ENCODE results near the gene GALNT13.

DNA sequence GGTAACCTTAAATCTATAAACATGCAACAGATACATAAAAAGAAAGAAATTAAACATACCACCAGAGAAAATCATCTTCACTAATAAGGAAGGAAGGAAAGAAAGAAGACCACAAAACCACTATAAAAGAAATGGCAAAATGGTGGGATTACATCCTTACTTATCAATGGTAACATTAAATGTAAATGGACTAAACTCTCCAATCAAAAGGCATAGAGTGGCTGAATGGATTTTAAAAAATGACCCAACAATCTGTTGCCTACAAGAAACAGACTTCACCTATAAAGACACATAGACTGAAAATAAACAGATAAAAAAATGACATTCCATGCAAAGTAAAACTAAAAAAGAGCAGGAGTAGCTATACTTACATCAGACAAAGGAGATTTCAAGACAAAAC lies 195.4 kb downstream of the GALNT13 start:
- TF ChIP-seq, protein P1, sequence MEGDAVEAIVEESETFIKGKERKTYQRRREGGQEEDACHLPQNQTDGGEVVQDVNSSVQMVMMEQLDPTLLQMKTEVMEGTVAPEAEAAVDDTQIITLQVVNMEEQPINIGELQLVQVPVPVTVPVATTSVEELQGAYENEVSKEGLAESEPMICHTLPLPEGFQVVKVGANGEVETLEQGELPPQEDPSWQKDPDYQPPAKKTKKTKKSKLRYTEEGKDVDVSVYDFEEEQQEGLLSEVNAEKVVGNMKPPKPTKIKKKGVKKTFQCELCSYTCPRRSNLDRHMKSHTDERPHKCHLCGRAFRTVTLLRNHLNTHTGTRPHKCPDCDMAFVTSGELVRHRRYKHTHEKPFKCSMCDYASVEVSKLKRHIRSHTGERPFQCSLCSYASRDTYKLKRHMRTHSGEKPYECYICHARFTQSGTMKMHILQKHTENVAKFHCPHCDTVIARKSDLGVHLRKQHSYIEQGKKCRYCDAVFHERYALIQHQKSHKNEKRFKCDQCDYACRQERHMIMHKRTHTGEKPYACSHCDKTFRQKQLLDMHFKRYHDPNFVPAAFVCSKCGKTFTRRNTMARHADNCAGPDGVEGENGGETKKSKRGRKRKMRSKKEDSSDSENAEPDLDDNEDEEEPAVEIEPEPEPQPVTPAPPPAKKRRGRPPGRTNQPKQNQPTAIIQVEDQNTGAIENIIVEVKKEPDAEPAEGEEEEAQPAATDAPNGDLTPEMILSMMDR (IDR thresholded peaks at IDR 0.05; ENCODE audit: insufficient read depth, low read length, poor library complexity, severe bottlenecking): no peak
- no peak for TF ChIP-seq EZH2phosphoT487 (conservative IDR thresholded peaks at IDR 0.05; ENCODE audit: low read length)

Measured in SU-DHL-6 (cell line).